Measurements from ENCODE around the gene NEK4. TPM values are rescaled to one million over a fixed set of nuclear protein-coding genes. Genes with fewer than 3 reads are reported as not detected.

The NEK4 gene
- polyA plus RNA-seq, 1 donor = 9.9 TPM

GRCh38 chr3:52792961-52793695, 22.4 kb upstream of the NEK4 start:
- DNase-seq (ENCODE audit: low read depth) = no peak

- DNase-seq (ENCODE audit: low read depth) = no peak
Observed at GRCh38 chr3:52792413-52792812, 21.7 kb upstream of the NEK4 start.

- DNase-seq (ENCODE audit: low read depth) = no peak
Observed at GRCh38 chr3:52791928-52792327, 21.2 kb upstream of the NEK4 start.

GRCh38 chr3:52791366-52791765, 20.6 kb upstream of the NEK4 start:
- DNase-seq (ENCODE audit: low read depth) = no peak

- no peak for DNase-seq (ENCODE audit: low read depth)
Observed at GRCh38 chr3:52790741-52791140, 20.0 kb upstream of the NEK4 start.

GRCh38 chr3:52790337-52790736, 19.6 kb upstream of the NEK4 start:
- no peak for DNase-seq (ENCODE audit: low read depth)

- no peak for DNase-seq (ENCODE audit: low read depth)
Observed at GRCh38 chr3:52789746-52790040, 19.0 kb upstream of the NEK4 start.

- DNase-seq (ENCODE audit: low read depth) = no peak
Observed at GRCh38 chr3:52788890-52789745, 18.4 kb upstream of the NEK4 start.

GRCh38 chr3:52787672-52788625, 17.2 kb upstream of the NEK4 start:
- no peak for DNase-seq (ENCODE audit: low read depth)

GRCh38 chr3:52787246-52787645, 16.5 kb upstream of the NEK4 start:
- DNase-seq (ENCODE audit: low read depth) = no peak

- no peak for DNase-seq (ENCODE audit: low read depth)
Observed at GRCh38 chr3:52786330-52787215, 15.8 kb upstream of the NEK4 start.

GRCh38 chr3:52784931-52785590, 14.3 kb upstream of the NEK4 start:
- no peak for DNase-seq (ENCODE audit: low read depth)

- no peak for DNase-seq (ENCODE audit: low read depth)
Observed at GRCh38 chr3:52784021-52784621, 13.4 kb upstream of the NEK4 start.

GRCh38 chr3:52783211-52783555, 12.4 kb upstream of the NEK4 start:
- no peak for DNase-seq (ENCODE audit: low read depth)

GRCh38 chr3:52782412-52783210, 11.9 kb upstream of the NEK4 start:
- DNase-seq (ENCODE audit: low read depth) = no peak

GRCh38 chr3:52781741-52782140, 11.0 kb upstream of the NEK4 start:
- DNase-seq (ENCODE audit: low read depth) = no peak

- no peak for DNase-seq (ENCODE audit: low read depth)
Observed at GRCh38 chr3:52779837-52780585, 9.3 kb upstream of the NEK4 start.

- no peak for DNase-seq (ENCODE audit: low read depth)
Observed at GRCh38 chr3:52779011-52779836, 8.5 kb upstream of the NEK4 start.
